Measurements from ENCODE around the gene GLTPD2.

GRCh38 chr17:4740584-4740983, 48.2 kb upstream of the GLTPD2 start:
- TF ChIP-seq CTCF (IDR thresholded peaks at IDR 0.05) (no peak), POLR2A (IDR thresholded peaks at IDR 0.05) (no peak)

All from body of pancreas (tissue), 4 donors.